Central memory CD4-positive, alpha-beta T cell (primary cell): ENCODE data around the gene ADAMTS15.

ENCODE experiments used
- DNase-seq: peaks from one replicate; pipeline ENCODE4 v3.0.0; 2022

ADAMTS15 gene

DNA sequence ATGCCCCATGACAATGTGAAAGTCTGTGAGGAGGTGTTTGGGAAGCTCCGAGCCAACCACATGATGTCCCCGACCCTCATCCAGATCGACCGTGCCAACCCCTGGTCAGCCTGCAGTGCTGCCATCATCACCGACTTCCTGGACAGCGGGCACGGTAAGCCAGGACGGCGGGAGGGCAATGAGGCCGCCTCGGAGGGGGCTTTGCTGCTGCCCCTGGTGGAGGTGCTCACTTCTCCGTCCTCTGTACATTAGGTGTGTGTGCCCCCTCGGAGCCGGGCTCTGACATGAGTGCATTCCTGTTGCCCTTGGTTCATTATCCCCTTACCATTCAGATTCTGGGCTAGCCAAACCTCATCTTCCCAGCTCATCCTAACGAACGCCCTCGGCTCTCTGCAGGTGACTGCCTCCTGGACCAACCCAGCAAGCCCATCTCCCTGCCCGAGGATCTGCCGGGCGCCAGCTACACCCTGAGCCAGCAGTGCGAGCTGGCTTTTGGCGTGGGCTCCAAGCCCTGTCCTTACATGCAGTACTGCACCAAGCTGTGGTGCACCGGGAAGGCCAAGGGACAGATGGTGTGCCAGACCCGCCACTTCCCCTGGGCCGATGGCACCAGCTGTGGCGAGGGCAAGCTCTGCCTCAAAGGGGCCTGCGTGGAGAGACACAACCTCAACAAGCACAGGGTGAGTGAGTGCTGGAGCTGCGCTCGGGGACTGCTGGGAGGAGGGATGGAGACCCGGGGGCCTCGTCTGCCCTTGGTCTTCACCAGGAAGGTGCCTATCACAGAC lies 13.8 kb downstream of the ADAMTS15 start:
- DNase-seq, result no peak

DNA sequence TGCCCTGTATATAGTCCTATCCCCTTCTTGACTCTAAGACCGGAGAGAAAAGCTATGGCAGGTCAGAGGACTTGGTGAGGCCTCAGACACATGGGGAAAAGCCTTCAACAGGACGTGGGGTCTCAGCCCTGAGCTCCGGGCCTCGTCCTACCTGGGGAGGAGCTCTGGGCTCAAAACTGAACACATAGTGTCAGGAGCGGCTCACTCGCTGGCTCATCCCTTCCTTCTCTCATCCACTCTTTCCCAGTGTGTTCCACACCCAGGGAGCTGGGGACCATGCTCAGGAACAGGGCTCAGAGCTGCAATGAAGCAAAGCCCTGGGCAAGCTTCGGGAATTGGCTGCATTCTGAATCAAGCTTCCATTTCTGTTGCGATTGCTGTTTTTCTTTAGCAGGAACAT lies 14.5 kb downstream of the ADAMTS15 start:
- DNase-seq, result no peak

DNA sequence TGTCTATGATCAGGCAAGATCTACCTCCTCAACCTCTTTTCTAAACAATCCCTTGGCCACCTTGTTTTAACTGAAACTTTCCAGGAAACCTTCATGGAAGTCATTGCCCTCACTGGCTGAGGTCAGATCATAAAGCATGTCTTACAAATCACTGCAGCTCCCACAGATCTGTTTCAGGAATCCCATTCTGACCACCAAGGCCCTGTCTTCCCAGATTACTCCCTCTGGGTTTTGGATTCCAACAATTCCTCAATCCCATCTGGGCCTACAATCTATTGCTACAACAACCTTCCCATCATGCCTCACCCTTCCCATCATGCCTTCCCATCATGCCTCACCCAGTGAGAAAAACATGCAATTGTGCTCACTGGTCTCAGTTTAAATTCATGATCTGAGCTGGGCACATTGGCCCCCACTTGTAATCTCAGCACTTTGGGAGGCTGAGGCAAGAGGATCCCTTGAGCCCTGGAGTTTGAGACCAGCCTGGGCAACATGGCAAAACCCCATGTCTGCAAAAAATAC lies 15.9 kb downstream of the ADAMTS15 start:
- DNase-seq, result no peak

DNA sequence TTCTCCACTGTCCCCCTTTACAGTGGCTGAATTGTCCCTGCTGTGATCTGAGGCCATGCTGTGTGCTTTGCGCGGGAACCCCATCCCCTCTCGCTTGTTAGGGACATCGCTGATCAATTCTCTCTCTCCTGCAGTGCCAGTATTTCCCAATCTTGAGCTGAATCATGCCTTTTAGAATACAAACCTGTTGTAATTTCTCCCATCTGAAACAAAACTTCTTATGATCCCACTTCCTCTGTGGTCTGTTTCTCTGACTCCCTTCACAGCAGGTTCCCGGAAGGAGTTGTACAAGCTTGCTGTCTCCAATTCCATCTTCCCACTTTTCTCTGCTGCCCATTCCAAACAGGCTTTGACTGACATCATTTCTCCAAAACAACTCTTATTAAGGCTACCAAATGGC lies 16.8 kb downstream of the ADAMTS15 start:
- no peak for DNase-seq

DNA sequence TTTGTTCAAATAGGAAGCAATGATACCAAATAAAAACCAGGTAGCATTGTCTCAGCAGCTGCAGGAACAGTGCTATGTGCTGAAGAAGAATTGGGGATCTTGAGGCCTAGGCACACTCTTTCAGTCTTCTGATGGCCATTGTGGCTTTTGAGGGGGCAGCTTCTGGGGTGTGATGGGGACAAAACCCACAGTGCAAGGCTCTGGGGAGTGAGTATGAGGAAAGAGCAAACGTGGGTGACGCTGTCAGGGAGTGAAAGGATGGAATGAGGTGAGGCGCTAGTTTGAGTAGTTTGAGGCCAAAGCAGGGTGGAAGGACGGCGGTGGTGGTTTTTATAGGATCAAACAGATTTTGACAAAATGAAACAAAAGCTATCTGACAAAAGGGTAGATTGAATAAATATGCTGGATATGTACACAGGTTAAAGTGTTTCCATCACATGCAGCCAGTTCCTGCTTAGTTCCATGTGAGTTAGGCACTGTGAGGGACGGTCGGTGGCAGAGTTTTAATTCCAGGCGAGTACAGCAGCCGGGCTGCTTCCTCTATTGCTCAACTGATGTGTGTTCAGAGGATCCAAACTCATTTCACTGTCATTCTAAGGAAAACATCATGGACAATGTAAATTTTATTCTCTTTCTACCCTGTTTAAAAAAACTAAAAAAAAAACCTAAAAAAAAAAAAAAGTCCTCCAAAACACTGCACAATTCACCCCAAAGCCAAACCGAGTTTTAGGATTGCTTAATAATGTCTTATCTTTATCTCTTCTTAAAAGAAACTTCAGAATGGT lies 18.9 kb downstream of the ADAMTS15 start:
- DNase-seq, result no peak

DNA sequence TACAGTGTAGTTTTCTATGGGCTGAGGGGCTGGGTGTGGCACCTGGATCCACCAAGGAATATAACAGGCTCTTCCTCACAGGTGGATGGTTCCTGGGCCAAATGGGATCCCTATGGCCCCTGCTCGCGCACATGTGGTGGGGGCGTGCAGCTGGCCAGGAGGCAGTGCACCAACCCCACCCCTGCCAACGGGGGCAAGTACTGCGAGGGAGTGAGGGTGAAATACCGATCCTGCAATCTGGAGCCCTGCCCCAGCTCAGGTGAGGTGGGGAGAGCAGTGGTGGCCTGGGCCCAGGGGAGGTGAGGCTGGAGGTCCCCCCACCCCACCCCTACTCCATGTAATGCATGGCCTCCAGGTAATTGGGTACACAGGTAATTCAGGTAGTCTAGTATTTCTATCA lies 20.7 kb downstream of the ADAMTS15 start:
- no peak for DNase-seq

DNA sequence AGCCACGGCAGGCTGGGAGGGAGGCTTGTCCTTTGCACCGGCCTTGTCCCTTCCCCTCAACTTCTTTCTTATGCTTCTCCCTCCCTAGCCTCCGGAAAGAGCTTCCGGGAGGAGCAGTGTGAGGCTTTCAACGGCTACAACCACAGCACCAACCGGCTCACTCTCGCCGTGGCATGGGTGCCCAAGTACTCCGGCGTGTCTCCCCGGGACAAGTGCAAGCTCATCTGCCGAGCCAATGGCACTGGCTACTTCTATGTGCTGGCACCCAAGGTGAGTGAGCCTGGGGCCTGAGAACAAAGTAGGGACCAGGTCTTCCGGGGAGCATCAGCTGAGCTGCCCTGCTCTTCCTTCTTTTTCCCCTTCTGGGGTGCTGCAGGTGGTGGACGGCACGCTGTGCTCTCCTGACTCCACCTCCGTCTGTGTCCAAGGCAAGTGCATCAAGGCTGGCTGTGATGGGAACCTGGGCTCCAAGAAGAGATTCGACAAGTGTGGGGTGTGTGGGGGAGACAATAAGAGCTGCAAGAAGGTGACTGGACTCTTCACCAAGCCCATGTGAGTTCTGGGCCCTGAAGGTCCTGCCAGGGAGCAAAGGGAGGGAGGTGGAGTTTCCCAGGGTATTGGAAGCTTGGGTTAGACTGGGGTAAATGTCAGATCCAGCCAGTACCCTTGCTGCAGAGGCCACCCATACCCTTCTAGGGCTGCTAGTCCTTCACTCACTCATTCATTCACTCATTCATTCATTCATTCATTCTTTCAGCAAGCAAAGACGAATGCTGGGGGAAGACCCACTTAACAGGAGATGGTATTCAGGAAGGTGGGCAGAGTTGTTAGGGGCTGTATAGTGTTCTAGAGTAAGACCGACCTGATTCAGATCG lies 22.6 kb downstream of the ADAMTS15 start:
- no peak for DNase-seq

DNA sequence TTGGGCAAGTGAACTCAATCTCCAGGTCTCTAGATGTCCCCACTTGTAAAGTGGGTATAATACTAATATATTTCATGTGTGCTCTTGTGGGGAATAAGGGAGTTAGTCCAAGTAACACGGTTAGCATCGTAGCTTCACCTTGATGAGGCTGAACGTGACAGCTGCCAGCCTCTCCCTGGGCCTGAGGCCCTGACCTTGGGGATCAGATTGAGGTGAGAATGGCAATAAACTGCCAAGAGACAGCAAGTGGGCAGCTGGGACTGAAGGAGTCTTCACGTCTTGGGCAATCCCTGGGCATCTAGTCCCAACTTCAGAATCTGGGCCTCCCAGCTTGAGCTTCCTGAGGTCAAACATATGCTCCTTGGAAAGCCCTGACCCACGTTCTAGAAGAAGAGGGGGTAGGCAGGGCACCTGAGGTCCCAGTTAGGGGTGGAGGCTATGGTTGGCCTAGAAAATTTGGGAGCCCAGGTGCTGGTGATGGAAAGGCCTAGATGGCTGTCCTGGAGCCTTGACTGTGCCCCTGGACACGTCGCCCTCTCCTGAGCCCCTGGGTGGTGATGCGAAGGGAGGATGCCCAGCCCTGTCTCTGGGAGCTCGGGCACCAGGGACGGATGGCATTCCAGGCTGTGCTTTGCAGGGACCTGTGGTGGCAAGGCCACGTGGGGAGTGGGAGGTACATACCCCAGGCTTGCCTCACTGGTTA lies 23.4 kb downstream of the ADAMTS15 start:
- DNase-seq, result no peak

DNA sequence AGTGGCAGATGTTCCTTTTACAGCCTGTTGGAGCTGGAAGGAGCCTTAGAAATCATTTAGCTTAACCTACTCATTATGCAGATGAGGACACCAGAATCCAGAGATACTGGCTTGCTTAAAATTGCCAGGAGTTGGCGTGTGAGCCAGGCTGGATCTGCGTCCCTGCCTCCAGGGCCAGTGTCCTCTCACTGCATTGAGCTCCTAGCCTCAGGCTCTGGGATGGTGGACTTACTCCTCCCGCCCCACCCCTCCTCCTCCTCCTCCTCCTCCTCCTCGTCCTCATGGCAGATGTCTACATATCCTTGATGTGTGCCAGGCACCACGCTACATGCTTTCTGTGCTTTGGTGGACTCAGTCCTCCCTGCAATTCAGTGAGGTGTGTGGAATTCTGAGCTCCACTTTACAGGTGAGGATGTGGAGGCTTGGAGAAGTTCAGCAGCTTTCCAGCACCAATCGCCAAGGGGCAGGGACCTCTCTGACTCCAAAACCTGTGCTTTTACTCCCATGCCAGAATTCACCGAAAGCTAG lies 24.1 kb downstream of the ADAMTS15 start:
- no peak for DNase-seq

DNA sequence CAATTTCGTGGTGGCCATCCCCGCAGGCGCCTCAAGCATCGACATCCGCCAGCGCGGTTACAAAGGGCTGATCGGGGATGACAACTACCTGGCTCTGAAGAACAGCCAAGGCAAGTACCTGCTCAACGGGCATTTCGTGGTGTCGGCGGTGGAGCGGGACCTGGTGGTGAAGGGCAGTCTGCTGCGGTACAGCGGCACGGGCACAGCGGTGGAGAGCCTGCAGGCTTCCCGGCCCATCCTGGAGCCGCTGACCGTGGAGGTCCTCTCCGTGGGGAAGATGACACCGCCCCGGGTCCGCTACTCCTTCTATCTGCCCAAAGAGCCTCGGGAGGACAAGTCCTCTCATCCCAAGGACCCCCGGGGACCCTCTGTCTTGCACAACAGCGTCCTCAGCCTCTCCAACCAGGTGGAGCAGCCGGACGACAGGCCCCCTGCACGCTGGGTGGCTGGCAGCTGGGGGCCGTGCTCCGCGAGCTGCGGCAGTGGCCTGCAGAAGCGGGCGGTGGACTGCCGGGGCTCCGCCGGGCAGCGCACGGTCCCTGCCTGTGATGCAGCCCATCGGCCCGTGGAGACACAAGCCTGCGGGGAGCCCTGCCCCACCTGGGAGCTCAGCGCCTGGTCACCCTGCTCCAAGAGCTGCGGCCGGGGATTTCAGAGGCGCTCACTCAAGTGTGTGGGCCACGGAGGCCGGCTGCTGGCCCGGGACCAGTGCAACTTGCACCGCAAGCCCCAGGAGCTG lies 24.8 kb downstream of the ADAMTS15 start:
- no peak for DNase-seq

DNA sequence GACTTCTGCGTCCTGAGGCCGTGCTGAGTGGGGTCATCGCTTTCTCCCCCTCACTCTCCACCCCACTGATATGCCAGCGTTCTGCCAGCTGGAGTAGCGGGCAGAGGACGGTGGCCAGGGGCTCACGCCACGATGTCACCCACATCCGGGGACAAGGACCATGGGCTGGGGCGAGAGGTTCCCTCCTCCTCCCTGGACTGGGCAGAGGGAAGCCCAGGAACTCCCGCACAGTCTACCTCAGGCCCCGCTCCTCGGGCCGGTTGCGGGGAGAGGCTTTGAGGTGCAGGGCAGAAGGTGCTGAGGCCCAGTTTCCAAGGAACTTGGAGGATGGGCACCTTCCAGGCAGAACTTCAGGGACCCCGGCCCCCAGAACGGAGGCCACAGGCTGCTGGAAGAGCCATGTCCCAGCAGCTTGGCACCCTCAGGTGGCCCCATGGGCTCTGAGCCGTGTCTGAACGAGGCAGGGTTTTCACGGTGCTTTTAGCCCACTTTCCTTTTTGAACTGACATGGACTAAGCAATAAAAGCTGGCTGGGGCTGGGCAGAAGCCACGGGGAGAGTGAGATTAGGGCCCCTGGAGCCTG lies 25.4 kb downstream of the ADAMTS15 start:
- no peak for DNase-seq

DNA sequence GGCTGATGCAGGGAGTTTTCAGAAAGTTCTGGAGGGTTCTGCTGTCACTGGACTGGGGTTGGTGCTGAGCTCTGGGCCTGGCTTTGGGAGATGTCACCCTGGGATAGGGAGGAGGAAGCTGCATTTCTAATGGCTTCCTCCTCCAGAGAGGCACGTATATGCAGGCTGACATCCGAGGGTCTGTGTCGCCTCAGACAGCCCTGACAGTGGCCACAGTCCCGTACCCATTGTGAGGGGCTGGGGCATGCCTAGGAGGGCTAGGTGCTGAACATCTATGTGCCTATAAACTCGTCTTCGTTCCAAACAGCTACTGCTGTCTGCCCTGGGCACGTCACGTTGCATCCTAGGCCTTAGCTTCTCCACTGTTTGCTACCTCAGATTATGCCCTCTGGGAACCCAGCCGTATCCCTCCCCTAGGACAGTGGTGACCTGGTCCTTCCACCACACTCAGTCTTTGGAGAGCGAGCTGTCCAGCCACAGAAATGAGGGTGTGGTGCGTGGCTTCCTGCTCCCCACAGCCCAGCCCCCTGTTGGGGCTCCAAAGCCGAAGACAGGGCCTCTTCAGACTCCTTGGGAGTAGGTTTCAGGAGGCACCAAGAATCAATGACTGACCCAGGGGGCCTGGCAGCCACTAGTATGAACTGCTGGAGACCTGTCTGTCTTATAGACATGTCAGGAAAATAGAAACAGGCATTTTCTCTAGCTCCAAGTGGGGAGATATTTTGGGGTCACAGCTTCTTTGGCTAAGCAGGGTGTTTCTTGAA lies 26.4 kb downstream of the ADAMTS15 start:
- DNase-seq, result no peak

DNA sequence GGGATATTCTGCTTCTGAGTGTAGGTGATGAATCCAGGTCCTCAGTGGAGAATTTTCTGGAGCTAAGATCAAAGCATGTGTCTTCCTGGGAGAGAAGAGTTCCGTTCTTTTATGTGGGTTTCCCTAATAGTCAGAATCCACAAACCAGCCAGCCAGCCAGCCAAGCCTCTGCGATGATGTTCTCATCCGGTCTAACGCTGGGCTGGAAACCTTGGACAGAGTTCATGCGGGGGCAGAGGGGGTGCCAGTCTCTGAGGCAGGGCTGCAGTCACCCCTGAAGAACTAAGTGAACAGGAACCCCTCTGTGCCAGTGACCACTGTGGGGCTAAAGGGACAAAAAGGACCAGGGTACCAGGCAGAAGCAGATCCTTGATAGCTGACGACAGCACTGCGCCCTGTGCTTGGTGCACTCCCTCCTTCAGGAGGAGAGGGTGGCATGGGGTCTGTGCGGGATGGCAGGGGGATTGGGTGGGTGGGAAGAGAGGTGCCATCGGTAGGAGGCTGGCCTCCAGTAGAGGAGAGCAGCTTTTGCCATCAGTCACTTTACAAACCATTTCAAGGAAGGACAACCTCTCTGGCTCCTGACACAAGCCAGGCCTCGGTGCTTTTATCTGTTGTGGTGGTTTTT lies 27.1 kb downstream of the ADAMTS15 start:
- DNase-seq, result no peak

DNA sequence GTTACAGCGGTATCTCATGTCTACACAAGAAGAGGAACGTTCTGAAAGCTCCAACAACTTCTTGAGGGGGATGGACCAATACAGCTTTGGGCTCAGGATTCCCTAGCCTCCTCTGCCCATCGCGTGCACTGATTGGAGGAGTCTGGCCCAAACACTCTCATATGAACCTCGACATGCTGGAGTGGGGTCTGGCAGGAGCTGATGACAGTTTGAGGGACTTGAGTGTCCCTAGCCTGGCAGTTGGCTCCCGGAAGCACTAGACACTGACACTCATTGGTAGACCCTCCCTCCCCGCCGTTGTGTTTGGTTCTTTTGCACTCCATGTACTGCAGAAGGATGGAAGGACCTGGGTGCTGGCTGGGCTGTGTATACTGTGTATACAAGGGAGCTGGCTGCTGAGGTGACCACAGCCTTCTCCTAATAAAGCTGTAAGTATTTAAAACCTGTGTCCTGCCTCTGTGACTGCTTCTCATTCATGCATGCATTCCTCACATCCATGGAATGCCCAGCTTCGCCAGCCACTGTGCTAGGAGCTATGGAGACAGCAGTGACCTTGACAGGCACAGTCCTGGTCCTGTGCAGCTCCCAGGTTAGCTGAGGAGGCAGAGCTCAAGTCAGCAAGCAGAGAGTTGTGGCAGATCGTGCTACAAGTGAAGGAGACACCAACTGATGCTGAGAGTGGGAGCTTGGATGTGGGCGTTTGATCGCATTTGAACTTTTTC lies 27.9 kb downstream of the ADAMTS15 start:
- DNase-seq, result no peak

DNA sequence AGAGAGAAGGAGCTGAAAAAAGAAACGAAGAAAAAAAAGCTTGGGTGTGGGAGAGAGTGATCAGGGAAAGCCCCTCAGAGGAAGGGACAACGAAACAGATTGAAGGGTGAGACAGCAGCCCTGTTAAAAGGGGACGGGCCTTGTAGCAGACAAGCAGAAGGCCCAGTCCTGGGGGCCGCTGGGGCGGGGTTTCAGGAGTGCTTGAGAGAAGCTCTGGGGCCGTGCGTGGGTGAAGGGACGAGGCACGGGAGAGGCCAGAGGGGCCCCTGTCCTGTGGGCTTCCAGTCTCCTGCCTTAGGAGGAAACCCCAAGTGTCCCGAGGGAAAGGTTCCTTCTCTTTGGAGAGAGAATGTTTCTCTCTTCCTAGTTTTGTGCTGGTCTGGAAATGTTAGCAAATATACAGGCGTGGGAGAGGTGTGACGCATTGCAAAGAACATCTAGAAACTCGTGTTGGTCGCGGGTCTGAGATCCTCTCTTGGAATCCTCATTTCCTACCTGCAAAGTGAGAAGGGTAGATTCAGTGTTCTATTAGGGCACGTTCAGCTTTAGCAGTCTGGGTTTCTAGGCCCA lies 28.6 kb downstream of the ADAMTS15 start:
- DNase-seq, result no peak

DNA sequence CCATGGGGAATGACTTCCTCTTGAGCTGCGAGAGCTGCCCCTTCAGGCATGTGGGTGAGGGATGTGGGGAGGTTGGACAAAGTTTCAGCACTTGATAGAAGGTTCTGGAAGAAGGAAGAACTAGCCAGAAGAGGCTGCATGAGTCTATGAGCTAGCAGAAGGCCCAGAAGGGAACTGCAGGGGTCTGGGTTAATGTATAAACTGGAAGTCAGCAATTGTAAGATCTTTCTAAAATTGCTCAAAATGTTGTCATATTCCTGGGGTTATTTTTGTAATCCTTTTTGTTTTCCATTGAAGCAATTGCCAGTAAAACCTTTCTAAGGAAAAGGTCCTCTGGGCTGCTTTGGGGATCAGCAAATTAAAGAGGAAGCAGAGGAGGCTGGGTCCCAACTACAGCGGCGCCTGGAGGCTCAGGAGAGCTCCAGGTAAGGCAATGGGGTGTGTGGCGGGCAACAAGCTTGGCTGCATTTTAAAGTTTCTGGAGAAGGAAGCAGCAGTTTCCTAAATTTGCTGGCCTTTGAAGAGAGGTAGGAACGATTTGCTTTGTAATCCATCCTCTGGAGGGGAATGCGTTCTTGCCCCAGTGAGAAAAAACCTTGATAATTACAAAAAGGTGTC lies 29.2 kb downstream of the ADAMTS15 start:
- no peak for DNase-seq

DNA sequence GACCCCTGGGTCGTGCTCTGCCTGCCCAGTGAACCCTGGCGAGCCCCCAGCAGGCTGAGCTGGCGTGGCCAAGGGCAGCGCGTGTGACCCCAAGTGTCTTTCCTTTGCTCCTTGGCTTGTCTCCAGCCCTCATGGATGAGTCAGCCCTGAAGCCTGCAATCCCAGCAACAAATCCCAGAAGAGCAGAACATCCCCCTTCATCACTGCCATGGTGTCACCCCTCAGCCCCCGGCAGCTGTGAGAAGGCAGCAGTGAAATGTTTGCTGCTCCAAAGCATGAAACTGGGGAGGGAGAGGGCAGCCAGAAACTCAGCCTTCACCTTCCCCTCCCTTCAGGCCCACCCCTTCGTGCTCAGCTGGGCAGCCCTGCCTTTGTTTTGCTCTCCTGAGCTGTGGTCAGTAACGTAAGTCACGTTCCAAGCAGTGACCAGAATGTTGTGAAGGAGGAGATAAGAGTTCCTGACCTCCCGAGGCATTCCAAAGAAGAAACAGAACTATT lies 29.8 kb downstream of the ADAMTS15 start:
- DNase-seq, result no peak

DNA sequence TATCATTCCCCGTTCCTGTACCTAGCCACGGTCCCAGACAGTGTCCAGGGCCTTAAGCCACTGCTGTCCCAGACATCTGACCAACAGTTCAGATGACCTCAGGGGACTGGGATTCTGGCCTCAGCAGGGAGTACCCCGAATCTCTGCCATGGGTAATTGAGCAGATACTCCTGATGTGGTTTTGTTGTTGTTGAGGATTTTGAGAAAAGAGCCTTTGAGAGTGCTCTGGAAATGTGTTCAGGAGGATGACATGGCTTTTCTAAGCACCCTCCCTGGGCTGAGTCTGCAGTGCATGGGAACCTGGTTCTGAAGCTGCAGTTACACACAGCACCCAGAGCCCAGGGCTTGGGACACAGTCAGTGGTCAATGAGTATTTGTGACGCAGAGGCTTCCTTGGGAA lies 30.4 kb downstream of the ADAMTS15 start:
- no peak for DNase-seq
